EH (cell line): ENCODE data around the gene TNFRSF9.

ENCODE experiments used
- DNase-seq: peaks from one replicate; pipeline ENCODE4 v3.0.0-alpha.2; 2015; ENCODE audit warnings: low read depth

Gene TNFRSF9

GRCh38 chr1:7869136-7869920 is 71.3 kb downstream of the TNFRSF9 start:
- no peak for DNase-seq

- DNase-seq: no peak
Observed at GRCh38 chr1:7868070-7868780, 72.4 kb downstream of the TNFRSF9 start.

GRCh38 chr1:7865978-7866377 is 74.7 kb downstream of the TNFRSF9 start:
- no peak for DNase-seq
